NCI-H1105 (cell line): ENCODE measurements around the gene CDC42EP4.

Source experiments
- DNase-seq: peaks from one replicate; lab custom pipeline; 2025; lab: John Stamatoyannopoulos, UW

CDC42EP4 gene

GRCh38 chr17:73311781-73312641, at the start of gene CDC42EP4:
TSS of gene CDC42EP4 (minus strand) at chr17:73312001. CDS start at chr17:73286500, 25,501 bp downstream.
- DNase-seq = peak; percentile 60

- no peak for DNase-seq
Measured at GRCh38 chr17:73360961-73361761, 49.4 kb upstream of the CDC42EP4 start.

GRCh38 chr17:73359987-73360410, 48.2 kb upstream of the CDC42EP4 start:
- no peak for DNase-seq

GRCh38 chr17:73359352-73359751, 47.6 kb upstream of the CDC42EP4 start:
- no peak for DNase-seq

- no peak for DNase-seq
Measured at GRCh38 chr17:73358668-73359067, 46.9 kb upstream of the CDC42EP4 start.

GRCh38 chr17:73357981-73358380, 46.2 kb upstream of the CDC42EP4 start:
- no peak for DNase-seq

GRCh38 chr17:73357318-73357717, 45.5 kb upstream of the CDC42EP4 start:
- DNase-seq = no peak

GRCh38 chr17:73356561-73357170, 44.9 kb upstream of the CDC42EP4 start:
- DNase-seq = no peak

GRCh38 chr17:73354423-73355284, 42.9 kb upstream of the CDC42EP4 start:
- no peak for DNase-seq

- no peak for DNase-seq
Measured at GRCh38 chr17:73352261-73352660, 40.5 kb upstream of the CDC42EP4 start.

GRCh38 chr17:73351764-73352163, 40.0 kb upstream of the CDC42EP4 start:
- DNase-seq = no peak

GRCh38 chr17:73350864-73351263, 39.1 kb upstream of the CDC42EP4 start:
- DNase-seq = no peak

- no peak for DNase-seq
Measured at GRCh38 chr17:73349647-73350046, 37.8 kb upstream of the CDC42EP4 start.

GRCh38 chr17:73349138-73349537, 37.3 kb upstream of the CDC42EP4 start:
- no peak for DNase-seq

GRCh38 chr17:73348829-73349095, 37.0 kb upstream of the CDC42EP4 start:
- no peak for DNase-seq

- no peak for DNase-seq
Measured at GRCh38 chr17:73348018-73348828, 36.4 kb upstream of the CDC42EP4 start.

- no peak for DNase-seq
Measured at GRCh38 chr17:73347351-73347750, 35.5 kb upstream of the CDC42EP4 start.

- no peak for DNase-seq
Measured at GRCh38 chr17:73346501-73347162, 34.8 kb upstream of the CDC42EP4 start.

GRCh38 chr17:73343739-73344454, 32.1 kb upstream of the CDC42EP4 start:
- DNase-seq = no peak

GRCh38 chr17:73343168-73343634, 31.4 kb upstream of the CDC42EP4 start:
- DNase-seq = no peak
